ENCODE measurements around the gene NOD1. TPM values are rescaled to one million over a fixed set of nuclear protein-coding genes. Genes with fewer than 3 reads are reported as not detected.
"Not testable (repeated sequence)": the region's sequence is repeated elsewhere in the genome, so short reads cannot be mapped to it uniquely, and the experiment has no call there.

Gene NOD1
- total and polyA plus RNA-seq, 8 donors = 1.9 to 9.9 (median 3.3) TPM

GRCh38 chr7:30491417-30491816 is 12.8 kb upstream of the NOD1 start:
- FAIRE-seq (no peak), ATAC-seq (no peak), DNase-seq (no peak)
- Histone ChIP-seq H3K36me3 (no peaks in the 10 kb centered on the region), H3K27me3 (no peaks in the 10 kb centered on the region), H3K27ac (no peak overlapping the region), H3K9me3 (no peaks in the 10 kb centered on the region), H3K4me1 (no peaks in the 10 kb centered on the region), H3K4me3 (no peak overlapping the region)
- intact Hi-C loops (cut with DNase I) = no loop called here
- TF ChIP-seq, protein P1, sequence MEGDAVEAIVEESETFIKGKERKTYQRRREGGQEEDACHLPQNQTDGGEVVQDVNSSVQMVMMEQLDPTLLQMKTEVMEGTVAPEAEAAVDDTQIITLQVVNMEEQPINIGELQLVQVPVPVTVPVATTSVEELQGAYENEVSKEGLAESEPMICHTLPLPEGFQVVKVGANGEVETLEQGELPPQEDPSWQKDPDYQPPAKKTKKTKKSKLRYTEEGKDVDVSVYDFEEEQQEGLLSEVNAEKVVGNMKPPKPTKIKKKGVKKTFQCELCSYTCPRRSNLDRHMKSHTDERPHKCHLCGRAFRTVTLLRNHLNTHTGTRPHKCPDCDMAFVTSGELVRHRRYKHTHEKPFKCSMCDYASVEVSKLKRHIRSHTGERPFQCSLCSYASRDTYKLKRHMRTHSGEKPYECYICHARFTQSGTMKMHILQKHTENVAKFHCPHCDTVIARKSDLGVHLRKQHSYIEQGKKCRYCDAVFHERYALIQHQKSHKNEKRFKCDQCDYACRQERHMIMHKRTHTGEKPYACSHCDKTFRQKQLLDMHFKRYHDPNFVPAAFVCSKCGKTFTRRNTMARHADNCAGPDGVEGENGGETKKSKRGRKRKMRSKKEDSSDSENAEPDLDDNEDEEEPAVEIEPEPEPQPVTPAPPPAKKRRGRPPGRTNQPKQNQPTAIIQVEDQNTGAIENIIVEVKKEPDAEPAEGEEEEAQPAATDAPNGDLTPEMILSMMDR (IDR thresholded peaks at IDR 0.05) = no peak

GRCh38 chr7:30487371-30487770 is 8.8 kb upstream of the NOD1 start:
- Histone ChIP-seq H3K36me3 (no peaks in the 10 kb centered on the region), H3K4me1 (no peaks in the 10 kb centered on the region), H3K27ac (no peak overlapping the region), H3K9me3 (no peaks in the 10 kb centered on the region), H3K4me3 (no peak overlapping the region), H3K27me3 (no peaks in the 10 kb centered on the region)
- ATAC-seq (no peak), FAIRE-seq (no peak), DNase-seq (no peak)
- WGBS, 2 donors = 56 to 71% methylated on average over 1 of the region's 1 CpG
- TF ChIP-seq, protein P1 (IDR thresholded peaks at IDR 0.05) = no peak
- intact Hi-C loops (cut with DNase I) = no loop called here

GRCh38 chr7:30485667-30486066 is 7.1 kb upstream of the NOD1 start:
- Histone ChIP-seq H3K36me3 (no peaks in the 10 kb centered on the region), H3K4me1 (no peaks in the 10 kb centered on the region), H3K9me3 (no peaks in the 10 kb centered on the region), H3K27me3 (no peaks in the 10 kb centered on the region), H3K4me3 (no peak overlapping the region), H3K27ac (no peak overlapping the region)
- TF ChIP-seq, protein P1 (IDR thresholded peaks at IDR 0.05) = no peak
- 93 to 100% methylated on average over 1 of the region's 1 CpG for WGBS, 2 donors
- FAIRE-seq = no peak
- intact Hi-C loops (cut with DNase I) = no loop called here
- ATAC-seq = no peak
- DNase-seq = no peak

GRCh38 chr7:30481416-30481815 is 2.8 kb upstream of the NOD1 start:
- FAIRE-seq; intact Hi-C loops (cut with DNase I): not testable (repeated sequence)
- 92 to 96% methylated on average over 9 of the region's 9 CpGs for WGBS, 2 donors

DNA sequence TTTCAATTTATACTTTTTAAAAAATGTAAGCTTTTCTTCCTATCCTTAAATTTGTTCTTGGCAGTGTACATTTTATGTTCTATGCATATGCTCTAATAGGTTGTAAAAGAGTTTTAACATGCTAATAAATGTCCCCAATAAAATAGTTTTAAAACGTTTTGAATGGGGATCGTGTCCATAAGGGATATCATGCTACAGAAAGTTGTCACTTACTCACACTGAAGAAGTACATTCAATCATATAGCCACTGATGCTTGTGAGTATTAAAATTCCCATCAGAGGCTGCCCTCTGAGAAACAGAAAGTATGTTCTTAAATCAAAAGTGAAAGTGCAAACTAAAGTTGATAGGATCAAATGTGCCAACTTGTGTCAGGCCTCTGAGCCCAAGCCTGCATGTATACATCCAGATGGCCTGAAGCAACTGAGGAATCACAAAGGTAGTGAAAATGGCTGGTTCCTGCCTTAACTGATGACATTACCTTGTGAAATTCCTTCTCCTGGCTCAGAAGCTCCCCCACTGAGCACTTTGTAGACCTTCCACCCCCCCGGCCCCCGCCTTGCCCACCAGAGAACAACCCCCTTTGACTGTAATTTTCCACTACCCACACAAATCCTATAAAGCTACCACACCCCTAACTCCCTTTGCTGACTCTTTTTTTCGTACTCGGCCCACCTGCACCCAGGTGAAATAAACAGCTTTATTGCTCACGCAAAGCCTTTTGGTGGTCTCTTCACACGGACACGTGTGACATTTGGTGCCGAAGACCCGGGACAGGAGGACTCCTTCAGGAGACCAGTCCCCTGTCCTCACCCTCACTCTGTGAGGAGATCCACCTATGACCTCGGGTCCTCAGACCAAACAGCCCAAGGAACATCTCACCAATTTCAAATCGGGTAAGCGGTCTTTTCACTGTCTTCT is 877 bp upstream of the NOD1 start:
- intact Hi-C loops (cut with DNase I) = no loop called here
- WGBS, 2 donors = 85 to 87% methylated on average over 14 of the region's 14 CpGs
- TF ChIP-seq, protein P1 (IDR thresholded peaks at IDR 0.05) = no peak
- Histone ChIP-seq H3K27me3 (no peaks in the 10 kb centered on the region), H3K4me1 (peaks cover 0 to 6% (median 4%) of the 10 kb centered on the region in 3 donors), H3K27ac (peak overlapping the region in 3 of 4 donors; percentile 66 to 89 (median 86)), H3K36me3 (no peaks in the 10 kb centered on the region), H3K9me3 (no peaks in the 10 kb centered on the region), H3K4me3 (peak overlapping the region; percentile 57 to 83 (median 60))
- FAIRE-seq = no peak
- peak in 3 of 4 donors; percentile 13 to 58 (median 56) for ATAC-seq
- no peak for DNase-seq

More at GRCh38 chr7:30481416-30481815, 2.8 kb upstream of the NOD1 start:
- not testable (repeated sequence) for H3K27me3 ChIP-seq, DNase-seq, H3K36me3 ChIP-seq, H3K27ac ChIP-seq, H3K9me3 ChIP-seq, H3K4me1 ChIP-seq, H3K4me3 ChIP-seq, ATAC-seq

Measured in pancreas (tissue), 10 donors.